ENCODE results near the gene LCE1D. TPM values are rescaled to one million over a fixed set of nuclear protein-coding genes. Genes with fewer than 3 reads are reported as not detected.

LCE1D gene
- total and polyA plus RNA-seq, 2 of the 13 experiments (the other 11 are each of a cell fraction or from before 2014, with no cell fraction given): not detected

- no peak for TF ChIP-seq CTCF (CRISPR knock-in tag; IDR thresholded peaks at IDR 0.05)
- TF ChIP-seq ZNF644 (CRISPR knock-in tag; IDR thresholded peaks at IDR 0.05; ENCODE audit: low read depth): no peak
- TF ChIP-seq SOX13 (IDR thresholded peaks at IDR 0.05): no peak
- no peak for TF ChIP-seq SOX13 (CRISPR knock-in tag; conservative IDR thresholded peaks at IDR 0.05 in 1 of 2, IDR thresholded peaks at IDR 0.05 in 1 of 2)
- TF ChIP-seq, protein P1, sequence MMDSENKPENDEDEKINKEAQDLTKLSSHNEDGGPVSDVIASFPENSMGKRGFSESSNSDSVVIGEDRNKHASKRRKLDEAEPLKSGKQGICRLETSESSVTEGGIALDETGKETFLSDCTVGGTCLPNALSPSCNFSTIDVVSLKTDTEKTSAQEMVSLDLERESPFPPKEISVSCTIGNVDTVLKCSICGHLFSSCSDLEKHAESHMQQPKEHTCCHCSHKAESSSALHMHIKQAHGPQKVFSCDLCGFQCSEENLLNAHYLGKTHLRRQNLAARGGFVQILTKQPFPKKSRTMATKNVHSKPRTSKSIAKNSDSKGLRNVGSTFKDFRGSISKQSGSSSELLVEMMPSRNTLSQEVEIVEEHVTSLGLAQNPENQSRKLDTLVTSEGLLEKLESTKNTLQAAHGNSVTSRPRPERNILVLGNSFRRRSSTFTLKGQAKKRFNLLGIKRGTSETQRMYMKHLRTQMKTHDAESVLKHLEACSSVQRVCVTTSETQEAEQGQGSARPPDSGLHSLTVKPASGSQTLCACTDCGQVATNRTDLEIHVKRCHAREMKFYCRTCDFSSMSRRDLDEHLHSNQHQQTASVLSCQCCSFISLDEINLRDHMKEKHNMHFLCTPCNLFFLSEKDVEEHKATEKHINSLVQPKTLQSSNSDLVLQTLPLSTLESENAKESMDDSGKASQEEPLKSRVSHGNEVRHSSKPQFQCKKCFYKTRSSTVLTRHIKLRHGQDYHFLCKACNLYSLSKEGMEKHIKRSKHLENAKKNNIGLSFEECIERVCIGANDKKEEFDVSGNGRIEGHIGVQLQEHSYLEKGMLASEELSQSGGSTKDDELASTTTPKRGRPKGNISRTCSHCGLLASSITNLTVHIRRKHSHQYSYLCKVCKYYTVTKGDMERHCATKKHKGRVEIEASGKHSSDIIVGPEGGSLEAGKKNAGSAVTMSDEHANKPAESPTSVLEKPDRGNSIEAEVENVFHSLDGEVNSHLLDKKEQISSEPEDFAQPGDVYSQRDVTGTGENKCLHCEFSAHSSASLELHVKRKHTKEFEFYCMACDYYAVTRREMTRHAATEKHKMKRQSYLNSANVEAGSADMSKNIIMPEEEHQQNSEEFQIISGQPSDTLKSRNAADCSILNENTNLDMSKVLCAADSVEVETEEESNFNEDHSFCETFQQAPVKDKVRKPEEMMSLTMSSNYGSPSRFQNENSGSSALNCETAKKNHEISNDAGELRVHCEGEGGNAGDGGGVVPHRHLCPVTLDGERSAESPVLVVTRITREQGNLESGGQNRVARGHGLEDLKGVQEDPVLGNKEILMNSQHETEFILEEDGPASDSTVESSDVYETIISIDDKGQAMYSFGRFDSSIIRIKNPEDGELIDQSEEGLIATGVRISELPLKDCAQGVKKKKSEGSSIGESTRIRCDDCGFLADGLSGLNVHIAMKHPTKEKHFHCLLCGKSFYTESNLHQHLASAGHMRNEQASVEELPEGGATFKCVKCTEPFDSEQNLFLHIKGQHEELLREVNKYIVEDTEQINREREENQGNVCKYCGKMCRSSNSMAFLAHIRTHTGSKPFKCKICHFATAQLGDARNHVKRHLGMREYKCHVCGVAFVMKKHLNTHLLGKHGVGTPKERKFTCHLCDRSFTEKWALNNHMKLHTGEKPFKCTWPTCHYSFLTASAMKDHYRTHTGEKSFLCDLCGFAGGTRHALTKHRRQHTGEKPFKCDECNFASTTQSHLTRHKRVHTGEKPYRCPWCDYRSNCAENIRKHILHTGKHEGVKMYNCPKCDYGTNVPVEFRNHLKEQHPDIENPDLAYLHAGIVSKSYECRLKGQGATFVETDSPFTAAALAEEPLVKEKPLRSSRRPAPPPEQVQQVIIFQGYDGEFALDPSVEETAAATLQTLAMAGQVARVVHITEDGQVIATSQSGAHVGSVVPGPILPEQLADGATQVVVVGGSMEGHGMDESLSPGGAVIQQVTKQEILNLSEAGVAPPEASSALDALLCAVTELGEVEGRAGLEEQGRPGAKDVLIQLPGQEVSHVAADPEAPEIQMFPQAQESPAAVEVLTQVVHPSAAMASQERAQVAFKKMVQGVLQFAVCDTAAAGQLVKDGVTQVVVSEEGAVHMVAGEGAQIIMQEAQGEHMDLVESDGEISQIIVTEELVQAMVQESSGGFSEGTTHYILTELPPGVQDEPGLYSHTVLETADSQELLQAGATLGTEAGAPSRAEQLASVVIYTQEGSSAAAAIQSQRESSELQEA (CRISPR knock-in tag; IDR thresholded peaks at IDR 0.05; ENCODE audit: not compliant biosample characterization): no peak
- TF ChIP-seq FOSL2 (CRISPR knock-in tag; IDR thresholded peaks at IDR 0.05): no peak
Measured at GRCh38 chr1:152760551-152761190, 35.9 kb upstream of the LCE1D start (continued).

All from HepG2 (cell line).